ENCODE results near the gene CLDN12. TPM values are rescaled to one million over a fixed set of nuclear protein-coding genes. Genes with fewer than 3 reads are reported as not detected.

The CLDN12 gene
- total and polyA plus RNA-seq, 2 of the 4 experiments (the other 2 are of a cell fraction) = 33.4 to 46.4 TPM

- Histone ChIP-seq H2BK20ac (ENCODE audit: low read depth, low read length) (no peak overlapping the region), H3K23ac (ENCODE audit: low read depth, low read length) (no peak overlapping the region), H4K8ac (ENCODE audit: low read depth in 2 of 2, low read length in 2 of 2) (no peak overlapping the region), H3K9ac (ENCODE audit: low read depth, low read length) (no peak overlapping the region), H3K4me1 (ENCODE audit: control insufficient read depth, insufficient read depth, low read length) (no peaks in the 10 kb centered on the region), H3K14ac (replicated peaks; ENCODE audit: low read depth, low read length) (no peak overlapping the region), H2BK120ac (ENCODE audit: low read depth, low read length) (no peak overlapping the region), H2AFZ (replicated peaks; ENCODE audit: low read length, poor library complexity) (no peak overlapping the region), H3K4me2 (ENCODE audit: low read depth, low read length) (no peak overlapping the region), H3K27ac (ENCODE audit: insufficient read depth, low read length) (no peak overlapping the region), H3K9me3 (ENCODE audit: control insufficient read depth, insufficient read depth, low read length) (peaks cover 5% of the 10 kb centered on the region; the same call in 1 of the 2 replicates), H3K36me3 (ENCODE audit: control insufficient read depth, insufficient read depth, low read length) (no peaks in the 10 kb centered on the region), H3K79me1 (ENCODE audit: low read depth in 1 of 2, low read length in 2 of 2) (no peaks in the 10 kb centered on the region), H2BK15ac (ENCODE audit: low read depth, low read length) (no peak overlapping the region), H2AK9ac (replicated peaks; ENCODE audit: low read depth, low read length, poor library complexity) (no peak overlapping the region), H3K27me3 (ENCODE audit: control insufficient read depth, insufficient read depth, low read length) (no peaks in the 10 kb centered on the region), H2BK5ac (ENCODE audit: low read depth, low read length, poor library complexity, severe bottlenecking) (no peak overlapping the region), H4K20me1 (ENCODE audit: insufficient read depth, low read length) (no peaks in the 10 kb centered on the region), H3K4ac (ENCODE audit: low read depth, low read length) (no peak overlapping the region), H4K5ac (ENCODE audit: low read depth, low read length) (no peak overlapping the region), H3K18ac (ENCODE audit: low read depth, low read length) (no peak overlapping the region), H2AK5ac (ENCODE audit: low read depth, low read length) (no peak overlapping the region), H3K9me1 (ENCODE audit: insufficient read depth, low read length) (no peaks in the 10 kb centered on the region), H3K4me3 (ENCODE audit: insufficient read depth, low read depth, low read length) (no peak overlapping the region), H4K91ac (ENCODE audit: insufficient read depth, low read depth, low read length) (no peak overlapping the region), H3K56ac (ENCODE audit: extremely low read depth, insufficient read depth, low read length) (no peak overlapping the region)
- ChIA-PET CTCF (no interaction called here), POLR2A (ENCODE audit: unreplicated experiment) (no interaction called here)
- intact Hi-C loops (cut with micrococcal nuclease) = no loop called here
- no TSS peak for BruUV-seq (replicated peaks)
- TF ChIP-seq RAD21 (IDR thresholded peaks at IDR 0.05; ENCODE audit: low read length) (no peak), CEBPB (IDR thresholded peaks at IDR 0.05; ENCODE audit: low read depth, low read length) (no peak), MXI1 (IDR thresholded peaks at IDR 0.05; ENCODE audit: borderline replicate concordance, low read depth, low read length) (no peak), MAFK (IDR thresholded peaks at IDR 0.05; ENCODE audit: low read depth, low read length) (no peak), CTCF (conservative IDR thresholded peaks at IDR 0.05; ENCODE audit: low read depth, low read length) (no peak), SMC3 (IDR thresholded peaks at IDR 0.05; ENCODE audit: low read depth, low read length) (no peak), CHD1 (IDR thresholded peaks at IDR 0.05; ENCODE audit: low read depth, low read length) (no peak), POLR2A (IDR thresholded peaks at IDR 0.05; ENCODE audit: low read depth, low read length) (no peak), MAZ (IDR thresholded peaks at IDR 0.05; ENCODE audit: borderline replicate concordance, low read depth, low read length) (no peak), RFX5 (IDR thresholded peaks at IDR 0.05; ENCODE audit: low read depth, low read length) (no peak), NFE2L2 (IDR thresholded peaks at IDR 0.05; ENCODE audit: low read depth, low read length) (no peak), ELK1 (IDR thresholded peaks at IDR 0.05; ENCODE audit: borderline replicate concordance, low read depth, low read length) (no peak)
- dilution Hi-C loops (cut with HindIII; ENCODE audit: low sequenced_read_pairs, unreplicated experiment) = no loop called here
- in situ Hi-C loops (cut with MboI; ENCODE audit: low sequenced_read_pairs) = no loop called here
- DNase-seq (peak; percentile 18), ATAC-seq (ENCODE audit: low read depth) (no peak)
Observed at GRCh38 chr7:90461219-90461618, 58.0 kb downstream of the CLDN12 start.

Data from IMR-90 (cell line).